ENCODE measurements around the gene ANKRD6. TPM values are rescaled to one million over a fixed set of nuclear protein-coding genes. Genes with fewer than 3 reads are reported as not detected.

ANKRD6 gene
- total RNA-seq, 1 experiment from 2014 or later = 25.4 TPM

GRCh38 chr6:89580997-89581666, 148.2 kb downstream of the ANKRD6 start:
- no peaks in the 10 kb centered on the region for H3K9me3 ChIP-seq (ENCODE audit: low read depth, low read length, poor library complexity, severe bottlenecking)
- intact Hi-C loops (cut with micrococcal nuclease; ENCODE audit: unreplicated experiment) = no loop called here
- no TSS peak for BruUV-seq (replicated peaks)
- no peak for DNase-seq (ENCODE audit: low spot score)
- H3K36me3 ChIP-seq (ENCODE audit: insufficient read depth, low read length, poor library complexity, severe bottlenecking) = no peaks in the 10 kb centered on the region
- H3K27ac ChIP-seq (ENCODE audit: low read depth, low read length, poor library complexity, severe bottlenecking) = no peak overlapping the region
- ChIA-PET POLR2A (ENCODE audit: low non-redundant PET) (no interaction called here), CTCF (no interaction called here)
- H3K4me1 ChIP-seq (ENCODE audit: insufficient read depth, low read length, poor library complexity, severe bottlenecking) = no peaks in the 10 kb centered on the region
- no peaks in the 10 kb centered on the region for H3K27me3 ChIP-seq (replicated peaks; ENCODE audit: insufficient read depth, low read depth, low read length, poor library complexity)
- TF ChIP-seq CTCF (conservative IDR thresholded peaks at IDR 0.05; ENCODE audit: low read depth, low read length) (no peak), EZH2 (IDR thresholded peaks at IDR 0.05; ENCODE audit: borderline replicate concordance, low read depth, low read length, poor library complexity, severe bottlenecking) (no peak)
- H3K4me3 ChIP-seq (ENCODE audit: low read depth, low read length, poor library complexity, severe bottlenecking) = no peak overlapping the region

GRCh38 chr6:89581689-89582088, 148.7 kb downstream of the ANKRD6 start:
- no peak overlapping the region for H3K4me3 ChIP-seq (ENCODE audit: low read depth, low read length, poor library complexity, severe bottlenecking)
- DNase-seq (ENCODE audit: low spot score) = no peak
- intact Hi-C loops (cut with micrococcal nuclease; ENCODE audit: unreplicated experiment) = no loop called here
- H3K36me3 ChIP-seq (ENCODE audit: insufficient read depth, low read length, poor library complexity, severe bottlenecking) = no peaks in the 10 kb centered on the region
- H3K4me1 ChIP-seq (ENCODE audit: insufficient read depth, low read length, poor library complexity, severe bottlenecking) = no peaks in the 10 kb centered on the region
- ChIA-PET POLR2A (ENCODE audit: low non-redundant PET) (no interaction called here), CTCF (no interaction called here)
- H3K27me3 ChIP-seq (replicated peaks; ENCODE audit: insufficient read depth, low read depth, low read length, poor library complexity) = no peaks in the 10 kb centered on the region
- no TSS peak for BruUV-seq (replicated peaks)
- H3K9me3 ChIP-seq (ENCODE audit: low read depth, low read length, poor library complexity, severe bottlenecking) = no peaks in the 10 kb centered on the region
- no peak overlapping the region for H3K27ac ChIP-seq (ENCODE audit: low read depth, low read length, poor library complexity, severe bottlenecking)
- TF ChIP-seq CTCF (conservative IDR thresholded peaks at IDR 0.05; ENCODE audit: low read depth, low read length) = no peak
- TF ChIP-seq EZH2 (IDR thresholded peaks at IDR 0.05; ENCODE audit: borderline replicate concordance, low read depth, low read length, poor library complexity, severe bottlenecking) = no peak

GRCh38 chr6:89582669-89583325, 149.8 kb downstream of the ANKRD6 start:
- intact Hi-C loops (cut with micrococcal nuclease; ENCODE audit: unreplicated experiment) = no loop called here
- Histone ChIP-seq H3K4me3 (ENCODE audit: low read depth, low read length, poor library complexity, severe bottlenecking) (no peak overlapping the region), H3K27me3 (replicated peaks; ENCODE audit: insufficient read depth, low read depth, low read length, poor library complexity) (no peaks in the 10 kb centered on the region), H3K9me3 (ENCODE audit: low read depth, low read length, poor library complexity, severe bottlenecking) (no peaks in the 10 kb centered on the region), H3K27ac (ENCODE audit: low read depth, low read length, poor library complexity, severe bottlenecking) (no peak overlapping the region), H3K36me3 (ENCODE audit: insufficient read depth, low read length, poor library complexity, severe bottlenecking) (no peaks in the 10 kb centered on the region), H3K4me1 (ENCODE audit: insufficient read depth, low read length, poor library complexity, severe bottlenecking) (no peaks in the 10 kb centered on the region)
- TF ChIP-seq CTCF (conservative IDR thresholded peaks at IDR 0.05; ENCODE audit: low read depth, low read length) (no peak), EZH2 (IDR thresholded peaks at IDR 0.05; ENCODE audit: borderline replicate concordance, low read depth, low read length, poor library complexity, severe bottlenecking) (no peak)
- no TSS peak for BruUV-seq (replicated peaks)
- CTCF ChIA-PET = interaction anchor here (0.6 kb wide), 1 partner anchor 853 kb away, joined by 3 read pairs; no protein-coding TSS in a partner anchor
- POLR2A ChIA-PET (ENCODE audit: low non-redundant PET) = no interaction called here
- DNase-seq (ENCODE audit: low spot score) = peak; percentile 35

All from A673 (cell line).